Activated CD4-positive, alpha-beta T cell treated with anti-CD3 and anti-CD28 coated beads, Interleukin-2, amount 50 U/mL, for 48 hours (primary cell): Measurements from ENCODE around the gene RNU5B-1.
"Not testable (repeated sequence)": the region's sequence is repeated elsewhere in the genome, so short reads cannot be mapped to it uniquely, and the experiment has no call there.

Experiments used
- DNase-seq, 2 experiments: peaks; one replicate each; pipeline ENCODE4 v3.0.0-alpha.2; 2020

Gene RNU5B-1

DNA sequence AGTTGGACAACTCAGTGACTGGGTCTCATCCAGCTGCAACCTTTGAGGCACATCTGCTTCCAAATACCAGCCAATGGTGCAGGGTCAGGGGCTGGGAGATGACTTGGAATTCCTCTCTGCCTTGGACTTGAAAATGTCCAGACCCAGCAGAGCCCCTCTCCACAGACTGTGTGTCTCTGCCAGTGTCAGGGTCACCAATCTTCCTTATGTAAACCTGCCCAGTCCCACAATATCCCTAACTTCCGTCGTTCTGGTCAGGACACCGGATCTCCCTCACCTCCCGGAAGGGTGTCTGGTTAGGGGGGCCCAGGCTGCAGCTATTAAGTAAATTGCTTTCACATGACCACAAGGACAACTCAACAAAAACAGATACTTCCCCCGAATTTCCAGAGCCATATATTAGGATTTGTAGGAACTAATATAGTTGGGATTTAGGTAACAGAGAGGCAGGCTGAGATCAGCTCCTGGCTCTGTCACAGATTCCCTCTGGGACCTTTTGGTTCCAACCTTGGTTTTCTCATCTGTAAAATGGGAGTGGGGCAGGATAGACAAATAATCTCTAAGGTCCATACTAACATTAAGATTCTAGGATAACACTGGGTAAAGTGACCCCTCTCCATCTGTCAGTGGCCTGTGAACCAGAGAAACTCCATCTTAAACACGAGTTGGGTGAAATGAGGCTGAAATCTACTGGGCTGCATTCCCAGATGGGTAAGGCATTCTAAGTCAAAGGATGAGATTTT lies 42.5 kb downstream of the RNU5B-1 start:
- DNase-seq = no peak

DNA sequence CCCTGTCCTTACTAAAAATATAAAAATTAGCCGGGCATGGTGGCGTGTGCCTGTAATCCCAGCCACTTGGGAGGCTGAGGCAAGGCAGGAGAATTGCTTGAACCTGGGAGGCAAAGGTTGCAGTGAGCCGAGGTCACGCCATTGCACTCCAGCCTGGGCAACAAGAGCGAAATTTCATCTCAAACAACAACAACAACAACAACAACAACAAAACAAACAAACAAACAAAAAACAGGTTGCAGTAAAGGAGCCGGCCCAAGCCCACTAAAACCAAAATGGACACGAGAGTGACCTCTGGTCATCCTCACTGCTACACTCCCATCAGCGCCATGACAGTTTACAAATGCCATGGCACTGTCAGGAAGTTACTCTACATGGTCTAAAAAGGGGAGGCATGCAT lies 43.3 kb downstream of the RNU5B-1 start:
- not testable (repeated sequence) for DNase-seq

DNA sequence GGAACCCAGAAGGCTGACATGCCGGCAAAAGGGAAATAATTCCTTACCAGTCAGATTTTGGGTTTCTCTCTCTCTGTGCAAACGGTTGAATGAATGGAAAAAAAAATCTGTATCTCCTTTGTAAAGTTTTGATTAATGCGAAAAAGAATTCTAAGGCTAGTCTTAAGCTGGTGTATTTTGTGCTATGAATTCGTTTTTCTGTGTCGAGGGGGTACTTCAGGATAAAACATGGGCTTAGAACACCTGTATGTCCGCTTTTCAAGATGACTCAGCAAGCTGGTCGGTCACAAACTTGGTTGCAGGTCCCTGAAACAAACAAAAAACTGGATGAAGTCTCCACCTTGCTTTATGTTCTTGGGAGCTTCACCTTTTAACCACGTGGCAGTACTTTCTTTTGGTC lies 44.9 kb downstream of the RNU5B-1 start:
- DNase-seq = no peak

DNA sequence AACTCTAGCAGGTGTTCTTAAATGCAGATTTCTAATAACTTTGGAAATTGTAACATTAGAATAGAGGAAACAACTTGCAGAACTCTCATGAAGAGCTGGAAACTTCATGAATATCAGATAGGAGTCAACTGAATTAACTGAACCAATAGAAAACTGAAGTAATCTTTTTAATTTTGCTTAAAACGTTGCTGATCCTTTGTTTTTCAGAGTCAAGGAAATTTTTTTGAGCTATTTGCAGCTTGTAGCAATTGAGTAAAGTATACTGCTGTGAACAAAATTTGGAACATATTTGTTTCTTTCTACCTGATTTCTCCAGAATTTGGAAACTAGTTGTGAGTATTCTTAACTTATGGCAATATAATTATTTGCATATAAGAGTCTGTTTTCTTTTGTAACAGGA lies 47.5 kb downstream of the RNU5B-1 start:
- not testable (repeated sequence) for DNase-seq
